ENCODE data around the gene KIF19. TPM values are rescaled to one million over a fixed set of nuclear protein-coding genes. Genes with fewer than 3 reads are reported as not detected.
A peak's percentile ranks its signal among the peaks of the same experiment; 100 is the strongest.
"Not testable (repeated sequence)": the region's sequence is repeated elsewhere in the genome, so short reads cannot be mapped to it uniquely, and the experiment has no call there.

The KIF19 gene, protein sequence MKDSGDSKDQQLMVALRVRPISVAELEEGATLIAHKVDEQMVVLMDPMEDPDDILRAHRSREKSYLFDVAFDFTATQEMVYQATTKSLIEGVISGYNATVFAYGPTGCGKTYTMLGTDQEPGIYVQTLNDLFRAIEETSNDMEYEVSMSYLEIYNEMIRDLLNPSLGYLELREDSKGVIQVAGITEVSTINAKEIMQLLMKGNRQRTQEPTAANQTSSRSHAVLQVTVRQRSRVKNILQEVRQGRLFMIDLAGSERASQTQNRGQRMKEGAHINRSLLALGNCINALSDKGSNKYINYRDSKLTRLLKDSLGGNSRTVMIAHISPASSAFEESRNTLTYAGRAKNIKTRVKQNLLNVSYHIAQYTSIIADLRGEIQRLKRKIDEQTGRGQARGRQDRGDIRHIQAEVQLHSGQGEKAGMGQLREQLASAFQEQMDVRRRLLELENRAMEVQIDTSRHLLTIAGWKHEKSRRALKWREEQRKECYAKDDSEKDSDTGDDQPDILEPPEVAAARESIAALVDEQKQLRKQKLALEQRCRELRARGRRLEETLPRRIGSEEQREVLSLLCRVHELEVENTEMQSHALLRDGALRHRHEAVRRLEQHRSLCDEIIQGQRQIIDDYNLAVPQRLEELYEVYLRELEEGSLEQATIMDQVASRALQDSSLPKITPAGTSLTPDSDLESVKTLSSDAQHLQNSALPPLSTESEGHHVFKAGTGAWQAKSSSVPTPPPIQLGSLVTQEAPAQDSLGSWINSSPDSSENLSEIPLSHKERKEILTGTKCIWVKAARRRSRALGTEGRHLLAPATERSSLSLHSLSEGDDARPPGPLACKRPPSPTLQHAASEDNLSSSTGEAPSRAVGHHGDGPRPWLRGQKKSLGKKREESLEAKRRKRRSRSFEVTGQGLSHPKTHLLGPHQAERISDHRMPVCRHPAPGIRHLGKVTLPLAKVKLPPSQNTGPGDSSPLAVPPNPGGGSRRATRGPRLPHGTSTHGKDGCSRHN
- not detected in 2 replicates for total RNA-seq

- no peaks in the 10 kb centered on the region for H3K79me2 ChIP-seq (ENCODE audit: insufficient read depth, low read length)
- peak; percentile 81 for DNase-seq (ENCODE audit: insufficient read length, low spot score, missing footprints)
- H3K4me2 ChIP-seq (ENCODE audit: insufficient read depth, low read length), result no peak within 1 kb of the TSS
- H3K4me1 ChIP-seq (ENCODE audit: insufficient read depth, low read length), result no peaks in the 10 kb centered on the region
- H2AFZ ChIP-seq (ENCODE audit: low read length), result no peak within 1 kb of the TSS
- no peak within 1 kb of the TSS for H3K27ac ChIP-seq (ENCODE audit: low read depth, low read length)
- H3K4me3 ChIP-seq (ENCODE audit: insufficient read depth, low read length), result no peak within 1 kb of the TSS
- no peak for TF ChIP-seq CTCF (IDR thresholded peaks at IDR 0.05; ENCODE audit: extremely low read depth, low read depth, low read length)
- H3K27me3 ChIP-seq (ENCODE audit: insufficient read depth, low read length), result peaks cover 13% of the 10 kb centered on the region
- no peaks in the 10 kb centered on the region for H4K20me1 ChIP-seq (ENCODE audit: insufficient read depth, low read length)
- H3K36me3 ChIP-seq (ENCODE audit: insufficient read depth, low read length), result no peaks in the 10 kb centered on the region
- no peaks in the 10 kb centered on the region for H3K9me3 ChIP-seq (ENCODE audit: low read depth, low read length)
These were observed at the start of gene KIF19 for GRCh38 chr17:74325743-74326379. TSS of gene KIF19 (plus strand) at chr17:74326226. CDS start at chr17:74326350, 124 bp downstream.

DNA sequence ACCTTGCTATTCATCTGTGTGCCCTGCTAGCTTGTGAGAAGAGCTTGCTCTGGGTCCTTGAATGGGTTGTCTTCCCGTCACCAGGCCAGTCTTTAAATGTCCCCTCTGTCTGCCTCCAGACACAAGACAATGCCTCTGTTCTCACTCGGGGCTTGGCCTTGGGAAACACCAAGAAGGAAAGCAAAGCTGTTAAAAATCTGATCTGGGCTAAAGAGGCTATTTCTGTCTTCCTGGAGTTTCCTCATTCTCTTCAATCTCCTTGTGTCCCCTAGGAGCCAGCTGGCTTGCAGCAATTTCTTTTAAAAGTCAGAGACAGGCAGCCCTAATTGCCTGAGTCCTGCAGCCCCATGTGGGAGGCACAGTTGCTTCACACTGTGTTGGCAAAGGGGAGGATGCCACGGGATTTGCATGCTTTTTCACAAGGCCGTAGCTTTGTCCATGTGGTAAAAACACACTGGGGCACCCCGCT, 49.5 kb upstream of the KIF19 start:
- Histone ChIP-seq H3K36me3 (ENCODE audit: insufficient read depth, low read length) (no peaks in the 10 kb centered on the region), H3K4me2 (ENCODE audit: insufficient read depth, low read length) (no peak overlapping the region), H3K4me3 (ENCODE audit: insufficient read depth, low read length) (no peak overlapping the region), H3K4me1 (ENCODE audit: insufficient read depth, low read length) (peaks cover 3% of the 10 kb centered on the region), H4K20me1 (ENCODE audit: insufficient read depth, low read length) (no peaks in the 10 kb centered on the region), H2AFZ (ENCODE audit: low read length) (no peak overlapping the region), H3K79me2 (ENCODE audit: insufficient read depth, low read length) (no peaks in the 10 kb centered on the region), H3K27me3 (ENCODE audit: insufficient read depth, low read length) (peaks cover 17% of the 10 kb centered on the region), H3K9me3 (ENCODE audit: low read depth, low read length) (no peaks in the 10 kb centered on the region), H3K27ac (ENCODE audit: low read depth, low read length) (no peak overlapping the region)
- peak; percentile 80 for DNase-seq (ENCODE audit: insufficient read length, low spot score, missing footprints)
- TF ChIP-seq CTCF (IDR thresholded peaks at IDR 0.05; ENCODE audit: extremely low read depth, low read depth, low read length), result no peak

GRCh38 chr17:74277935-74278334, 48.1 kb upstream of the KIF19 start:
- no peak for TF ChIP-seq CTCF (IDR thresholded peaks at IDR 0.05; ENCODE audit: extremely low read depth, low read depth, low read length)
- Histone ChIP-seq H3K4me1 (ENCODE audit: insufficient read depth, low read length) (peaks cover 3% of the 10 kb centered on the region), H3K79me2 (ENCODE audit: insufficient read depth, low read length) (no peaks in the 10 kb centered on the region), H3K36me3 (ENCODE audit: insufficient read depth, low read length) (no peaks in the 10 kb centered on the region), H3K9me3 (ENCODE audit: low read depth, low read length) (no peaks in the 10 kb centered on the region), H3K4me3 (ENCODE audit: insufficient read depth, low read length) (no peak overlapping the region), H3K27me3 (ENCODE audit: insufficient read depth, low read length) (peaks cover 17% of the 10 kb centered on the region), H3K27ac (ENCODE audit: low read depth, low read length) (no peak overlapping the region), H2AFZ (ENCODE audit: low read length) (no peak overlapping the region), H3K4me2 (ENCODE audit: insufficient read depth, low read length) (no peak overlapping the region), H4K20me1 (ENCODE audit: insufficient read depth, low read length) (no peaks in the 10 kb centered on the region)
- no peak for DNase-seq (ENCODE audit: insufficient read length, low spot score, missing footprints)

GRCh38 chr17:74279617-74280016, 46.4 kb upstream of the KIF19 start:
- H3K36me3 ChIP-seq (ENCODE audit: insufficient read depth, low read length); H3K4me3 ChIP-seq (ENCODE audit: insufficient read depth, low read length); H3K4me2 ChIP-seq (ENCODE audit: insufficient read depth, low read length); H3K9me3 ChIP-seq (ENCODE audit: low read depth, low read length); H2AFZ ChIP-seq (ENCODE audit: low read length); DNase-seq (ENCODE audit: insufficient read length, low spot score, missing footprints); H3K27me3 ChIP-seq (ENCODE audit: insufficient read depth, low read length); H3K27ac ChIP-seq (ENCODE audit: low read depth, low read length); H3K4me1 ChIP-seq (ENCODE audit: insufficient read depth, low read length); H3K79me2 ChIP-seq (ENCODE audit: insufficient read depth, low read length); H4K20me1 ChIP-seq (ENCODE audit: insufficient read depth, low read length): not testable (repeated sequence)

All from osteoblast (primary cell).